DOHH2 (cell line): ENCODE measurements around the gene DSTN.

Experiments used
- H3F3A ChIP-seq: fragments of 200-600 bp; sonication (generic), shearing (Covaris generic); 2 replicates; pipeline ENCODE4 v1.6.0; 2016; ENCODE audit warnings: antibody characterized with exemption, mild to moderate bottlenecking; ENCODE audit not compliant: control insufficient read depth, insufficient read depth
- H3K27ac ChIP-seq: fragments of 200-600 bp; sonication (generic); 2 replicates; pipeline ENCODE4 v1.5.1; 2014; ENCODE audit warnings: low read depth, mild to moderate bottlenecking, low read length, moderate library complexity
- H3K27me3 ChIP-seq: fragments of 200-600 bp; sonication (generic); 2 replicates; pipeline ENCODE4 v1.6.1; 2014; ENCODE audit warnings: mild to moderate bottlenecking, low read length, mixed read lengths; ENCODE audit not compliant: control insufficient read depth
- H3K36me3 ChIP-seq: fragments of 200-600 bp; sonication (generic); 2 replicates; pipeline ENCODE4 v1.6.1; 2014; ENCODE audit warnings: mild to moderate bottlenecking, low read length, moderate library complexity, mixed read lengths; ENCODE audit not compliant: control insufficient read depth
- H3K4me1 ChIP-seq: fragments of 200-600 bp; sonication (generic); 2 replicates; pipeline ENCODE4 v1.6.1; 2014; ENCODE audit warnings: mild to moderate bottlenecking, low read length, mixed read lengths; ENCODE audit not compliant: control insufficient read depth
- H3K4me2 ChIP-seq: fragments of 200-600 bp; sonication (generic); 2 replicates; pipeline ENCODE4 v1.6.0; 2014; ENCODE audit warnings: mild to moderate bottlenecking, low read length, moderate library complexity
- H3K4me3 ChIP-seq: fragments of 200-600 bp; sonication (generic); 2 replicates; pipeline ENCODE4 v1.5.1; 2014; ENCODE audit warnings: mild to moderate bottlenecking, low read length, mixed read lengths
- H3K79me2 ChIP-seq: fragments of 200-600 bp; sonication (generic); 2 replicates; pipeline ENCODE4 v1.6.1; 2014; ENCODE audit warnings: mild to moderate bottlenecking, low read length, mixed read lengths; ENCODE audit not compliant: control insufficient read depth
- H3K9me2 ChIP-seq: fragments of 200-600 bp; sonication (generic); replicated peaks from 2 replicates; pipeline ENCODE4 v1.6.1; 2014; ENCODE audit warnings: mild to moderate bottlenecking, low read length, mixed read lengths; ENCODE audit not compliant: control insufficient read depth
- H3K9me3 ChIP-seq: fragments of 200-600 bp; sonication (generic); 2 replicates; pipeline ENCODE4 v1.6.1; 2014; ENCODE audit warnings: antibody characterized with exemption, low read length, mixed read lengths; ENCODE audit not compliant: control insufficient read depth, insufficient read depth
- H4K20me1 ChIP-seq: fragments of 200-600 bp; sonication (generic); 2 replicates; pipeline ENCODE4 v1.6.0; 2014; ENCODE audit warnings: low read depth, mild to moderate bottlenecking, antibody characterized with exemption, low read length, moderate library complexity; ENCODE audit not compliant: control insufficient read depth, insufficient read depth
- EZH2phosphoT487 ChIP-seq: fragments of 200-600 bp; sonication (generic); IDR thresholded peaks from 2 replicates; pipeline ENCODE4 v1.6.1; 2017; ENCODE audit warnings: borderline replicate concordance, mild to moderate bottlenecking, antibody characterized with exemption, low read length, moderate library complexity, mixed read lengths
- TF ChIP-seq, protein P1 (sequence below): fragments of 200-600 bp; sonication (generic); IDR thresholded peaks from one replicate; pipeline ENCODE4 v1.5.1; 2014; ENCODE audit warnings: antibody characterized with exemption, mild to moderate bottlenecking, low read depth, low read length; ENCODE audit not compliant: poor library complexity, severe bottlenecking

Gene DSTN

DNA sequence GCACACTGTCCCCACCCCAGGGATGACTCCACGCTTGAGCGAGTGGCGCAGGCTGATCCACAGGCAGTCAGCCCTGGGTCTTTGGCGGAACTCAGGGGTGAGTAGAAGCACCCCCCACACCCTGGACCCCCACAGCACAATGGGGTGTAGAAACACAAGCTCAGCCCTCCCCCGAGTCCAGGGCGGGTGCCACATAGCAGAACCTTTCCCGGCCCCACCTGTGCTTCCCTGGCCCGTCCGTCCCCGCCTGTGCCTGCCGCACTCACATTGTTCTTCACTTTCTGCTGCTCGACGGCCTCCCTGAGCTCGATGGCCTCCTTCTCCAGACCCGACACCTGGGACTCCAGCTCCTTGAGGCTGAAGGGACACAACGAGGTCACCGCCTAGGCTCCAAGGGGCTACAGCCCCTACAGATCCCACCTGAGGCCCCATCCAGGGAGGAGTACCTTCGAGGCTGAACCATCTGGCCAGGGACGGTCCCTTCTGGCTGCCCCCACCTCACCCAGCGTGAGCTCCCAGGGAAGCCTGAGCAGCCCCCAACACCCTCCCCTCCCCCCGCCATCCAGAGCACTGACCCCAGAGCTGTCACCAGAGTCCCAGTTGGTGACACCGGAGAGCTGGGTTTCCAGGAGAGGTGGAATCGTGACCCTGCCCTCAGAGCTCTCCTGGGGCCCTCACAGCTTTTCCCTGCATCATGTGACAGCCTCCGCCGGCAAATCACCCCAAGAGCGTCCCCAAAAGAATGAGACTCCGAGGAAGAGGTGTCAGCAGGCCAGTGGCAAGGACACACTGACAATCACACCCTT, 55.6 kb downstream of the DSTN start:
- Histone ChIP-seq H3K9me2 (no peaks in the 10 kb centered on the region), H3K27me3 (no peaks in the 10 kb centered on the region), H4K20me1 (no peaks in the 10 kb centered on the region), H3F3A (no peaks in the 10 kb centered on the region), H3K4me1 (no peaks in the 10 kb centered on the region), H3K4me3 (no peak overlapping the region), H3K4me2 (no peak overlapping the region), H3K36me3 (peaks cover 3% of the 10 kb centered on the region; the same call in 1 of the 2 replicates), H3K79me2 (no peaks in the 10 kb centered on the region), H3K9me3 (no peaks in the 10 kb centered on the region), H3K27ac (no peak overlapping the region)
- TF ChIP-seq EZH2phosphoT487, result no peak
- TF ChIP-seq, protein P1, sequence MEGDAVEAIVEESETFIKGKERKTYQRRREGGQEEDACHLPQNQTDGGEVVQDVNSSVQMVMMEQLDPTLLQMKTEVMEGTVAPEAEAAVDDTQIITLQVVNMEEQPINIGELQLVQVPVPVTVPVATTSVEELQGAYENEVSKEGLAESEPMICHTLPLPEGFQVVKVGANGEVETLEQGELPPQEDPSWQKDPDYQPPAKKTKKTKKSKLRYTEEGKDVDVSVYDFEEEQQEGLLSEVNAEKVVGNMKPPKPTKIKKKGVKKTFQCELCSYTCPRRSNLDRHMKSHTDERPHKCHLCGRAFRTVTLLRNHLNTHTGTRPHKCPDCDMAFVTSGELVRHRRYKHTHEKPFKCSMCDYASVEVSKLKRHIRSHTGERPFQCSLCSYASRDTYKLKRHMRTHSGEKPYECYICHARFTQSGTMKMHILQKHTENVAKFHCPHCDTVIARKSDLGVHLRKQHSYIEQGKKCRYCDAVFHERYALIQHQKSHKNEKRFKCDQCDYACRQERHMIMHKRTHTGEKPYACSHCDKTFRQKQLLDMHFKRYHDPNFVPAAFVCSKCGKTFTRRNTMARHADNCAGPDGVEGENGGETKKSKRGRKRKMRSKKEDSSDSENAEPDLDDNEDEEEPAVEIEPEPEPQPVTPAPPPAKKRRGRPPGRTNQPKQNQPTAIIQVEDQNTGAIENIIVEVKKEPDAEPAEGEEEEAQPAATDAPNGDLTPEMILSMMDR, result no peak

DNA sequence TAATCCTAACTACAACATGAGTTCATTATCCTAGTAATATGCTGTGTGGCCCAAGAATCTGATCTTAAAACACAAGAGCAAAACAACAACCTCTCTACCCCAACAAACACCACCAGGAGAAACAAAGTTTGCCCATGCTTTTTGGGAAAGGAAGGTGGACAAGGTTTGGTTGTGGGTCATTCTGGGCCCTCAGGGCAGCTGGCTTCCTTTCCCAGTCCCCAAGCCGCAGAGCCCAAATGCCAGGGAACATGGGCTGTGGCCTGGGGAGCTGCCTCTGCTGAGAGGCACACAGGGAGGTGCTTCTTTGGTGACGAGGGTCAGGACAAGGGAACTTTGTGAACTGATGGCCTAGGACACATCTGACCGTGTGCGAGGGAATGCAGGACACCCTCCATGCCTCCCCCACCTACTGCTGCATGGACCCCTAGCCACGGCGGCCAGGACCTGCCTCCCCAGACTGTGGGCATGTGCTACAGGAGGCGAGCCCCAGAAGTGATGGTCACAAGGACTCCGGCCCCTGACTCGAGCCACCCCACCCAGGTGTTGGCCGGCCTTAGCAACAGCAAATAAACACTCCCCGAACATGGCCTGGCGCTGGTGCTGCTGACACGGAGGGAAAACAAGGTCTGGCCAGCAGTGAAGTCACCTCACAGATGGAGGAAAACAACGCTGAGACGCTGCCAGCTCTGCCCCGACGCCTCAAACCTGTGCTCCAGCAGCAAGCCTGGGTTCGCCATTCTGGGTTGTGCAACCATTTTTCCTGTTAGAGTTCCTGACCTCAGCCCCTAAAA, 56.5 kb downstream of the DSTN start:
- H3F3A ChIP-seq, result no peaks in the 10 kb centered on the region
- no peak overlapping the region for H3K4me2 ChIP-seq
- no peaks in the 10 kb centered on the region for H3K9me3 ChIP-seq
- no peak for TF ChIP-seq EZH2phosphoT487
- TF ChIP-seq, protein P1, result no peak
- no peaks in the 10 kb centered on the region for H3K4me1 ChIP-seq
- no peaks in the 10 kb centered on the region for H3K27me3 ChIP-seq
- no peak overlapping the region for H3K4me3 ChIP-seq
- no peak overlapping the region for H3K27ac ChIP-seq
- peaks cover 3% of the 10 kb centered on the region; the same call in 1 of the 2 replicates for H3K36me3 ChIP-seq
- no peaks in the 10 kb centered on the region for H3K79me2 ChIP-seq
- H4K20me1 ChIP-seq, result no peaks in the 10 kb centered on the region
- H3K9me2 ChIP-seq, result no peaks in the 10 kb centered on the region

DNA sequence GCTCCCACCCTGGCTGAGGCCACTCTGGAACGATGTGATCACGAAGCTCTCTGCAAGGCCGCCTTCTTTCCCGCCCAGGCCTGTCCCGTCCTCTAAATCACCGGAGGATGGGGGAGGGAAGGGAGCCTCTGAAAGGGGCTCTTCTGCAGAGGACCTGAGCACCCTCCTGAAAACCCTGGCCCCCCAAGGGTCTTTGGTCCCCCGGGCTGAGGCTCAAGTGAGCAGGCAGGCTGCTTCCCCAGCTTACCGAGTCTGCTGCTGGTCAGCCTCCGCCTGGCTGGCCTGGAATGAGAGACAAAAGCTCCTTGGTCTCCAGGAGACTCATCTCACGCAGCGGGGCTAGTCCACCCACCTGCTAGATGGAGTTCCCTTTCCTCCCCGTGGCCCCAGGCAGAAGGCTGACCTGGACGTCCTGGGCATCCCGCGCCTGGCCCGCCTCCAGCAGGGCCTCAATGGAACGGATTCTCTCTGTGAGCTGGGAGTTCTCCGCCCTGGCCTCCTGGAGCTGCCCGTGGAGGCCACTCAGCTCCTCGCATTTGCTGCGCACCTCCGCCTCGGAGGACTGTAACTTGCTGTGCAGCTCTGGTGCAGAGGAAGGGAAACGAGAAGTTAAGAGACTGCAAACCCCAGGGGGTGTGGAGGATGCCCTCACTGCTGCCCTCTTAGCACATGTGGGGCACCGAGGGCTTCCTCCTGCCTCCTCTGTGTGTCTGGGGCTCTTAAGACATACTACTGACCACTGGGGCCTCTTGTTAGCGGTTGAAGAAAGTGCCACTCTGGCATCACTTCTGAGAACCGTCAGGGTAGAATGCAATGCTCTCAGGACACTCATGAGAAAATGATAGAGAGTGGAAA, 57.5 kb downstream of the DSTN start:
- no peaks in the 10 kb centered on the region for H3K9me2 ChIP-seq
- TF ChIP-seq, protein P1, result no peak
- TF ChIP-seq EZH2phosphoT487, result no peak
- no peaks in the 10 kb centered on the region for H3K4me1 ChIP-seq
- H3K27me3 ChIP-seq, result no peaks in the 10 kb centered on the region
- peaks cover 3% of the 10 kb centered on the region; the same call in 1 of the 2 replicates for H3K36me3 ChIP-seq
- no peaks in the 10 kb centered on the region for H3K79me2 ChIP-seq
- no peak overlapping the region for H3K4me3 ChIP-seq
- H3K27ac ChIP-seq, result no peak overlapping the region
- H4K20me1 ChIP-seq, result no peaks in the 10 kb centered on the region
- no peaks in the 10 kb centered on the region for H3K9me3 ChIP-seq
- no peak overlapping the region for H3K4me2 ChIP-seq
- no peaks in the 10 kb centered on the region for H3F3A ChIP-seq
